ENCODE data around the gene OR10H4. TPM values are rescaled to one million over a fixed set of nuclear protein-coding genes. Genes with fewer than 3 reads are reported as not detected.

OR10H4 gene
- total RNA-seq, 4 donors from 2014 or later: not detected

DNA sequence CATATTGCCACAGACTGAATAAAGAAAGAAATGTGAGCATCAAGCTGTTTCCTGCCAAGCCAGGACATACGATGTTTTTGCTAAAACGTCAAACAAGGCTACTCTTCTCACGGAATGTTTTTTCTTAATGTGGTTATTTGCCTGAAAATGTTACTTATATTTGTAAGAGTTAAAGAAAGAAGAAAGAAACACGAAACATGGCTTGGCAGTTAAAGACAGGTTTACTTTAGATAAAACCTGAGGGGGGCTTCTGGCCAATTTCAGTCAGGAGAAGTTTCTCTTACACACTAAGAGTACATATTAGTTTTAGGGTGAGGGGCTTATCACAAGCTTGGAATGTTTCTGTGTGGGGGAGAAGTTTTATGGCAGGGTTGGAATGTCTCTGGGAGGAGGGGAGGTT, 4.4 kb upstream of the OR10H4 start:
- H3K9me3 ChIP-seq: no peaks in the 10 kb centered on the region
- DNase-seq: no peak
- H3K4me3 ChIP-seq (replicated peaks in 1 of 3): no peak overlapping the region
- no peaks in the 10 kb centered on the region for H3K4me1 ChIP-seq
- H3K36me3 ChIP-seq: no peaks in the 10 kb centered on the region
- 65 to 70% methylated on average over 4 of the region's 4 CpGs for WGBS, 2 donors
- H3K27ac ChIP-seq: no peak overlapping the region
- intact Hi-C loops (cut with DNase I): no loop called here
- TF ChIP-seq, protein P1, sequence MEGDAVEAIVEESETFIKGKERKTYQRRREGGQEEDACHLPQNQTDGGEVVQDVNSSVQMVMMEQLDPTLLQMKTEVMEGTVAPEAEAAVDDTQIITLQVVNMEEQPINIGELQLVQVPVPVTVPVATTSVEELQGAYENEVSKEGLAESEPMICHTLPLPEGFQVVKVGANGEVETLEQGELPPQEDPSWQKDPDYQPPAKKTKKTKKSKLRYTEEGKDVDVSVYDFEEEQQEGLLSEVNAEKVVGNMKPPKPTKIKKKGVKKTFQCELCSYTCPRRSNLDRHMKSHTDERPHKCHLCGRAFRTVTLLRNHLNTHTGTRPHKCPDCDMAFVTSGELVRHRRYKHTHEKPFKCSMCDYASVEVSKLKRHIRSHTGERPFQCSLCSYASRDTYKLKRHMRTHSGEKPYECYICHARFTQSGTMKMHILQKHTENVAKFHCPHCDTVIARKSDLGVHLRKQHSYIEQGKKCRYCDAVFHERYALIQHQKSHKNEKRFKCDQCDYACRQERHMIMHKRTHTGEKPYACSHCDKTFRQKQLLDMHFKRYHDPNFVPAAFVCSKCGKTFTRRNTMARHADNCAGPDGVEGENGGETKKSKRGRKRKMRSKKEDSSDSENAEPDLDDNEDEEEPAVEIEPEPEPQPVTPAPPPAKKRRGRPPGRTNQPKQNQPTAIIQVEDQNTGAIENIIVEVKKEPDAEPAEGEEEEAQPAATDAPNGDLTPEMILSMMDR (IDR thresholded peaks at IDR 0.05): no peak
- no peak for TF ChIP-seq POLR2A (IDR thresholded peaks at IDR 0.05)
- H3K27me3 ChIP-seq: no peaks in the 10 kb centered on the region

DNA sequence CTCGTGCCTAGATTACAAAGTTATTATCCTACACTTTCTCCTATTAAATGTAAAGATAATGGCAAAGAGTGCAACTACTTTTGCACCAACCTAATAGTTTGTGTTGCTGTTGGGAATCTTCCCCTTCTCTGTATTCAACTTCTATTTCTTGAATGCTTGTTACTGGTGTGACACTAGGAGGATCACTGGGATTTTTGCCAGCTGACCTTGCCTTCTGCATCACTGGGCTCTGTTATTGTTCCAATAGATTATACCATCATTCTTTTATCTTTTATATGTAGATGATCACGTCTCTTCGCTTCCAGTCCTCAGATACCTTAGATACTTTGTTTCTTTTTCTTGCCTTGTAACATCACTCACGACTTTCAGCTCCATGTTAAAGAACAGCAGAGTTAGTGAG, 3.5 kb upstream of the OR10H4 start:
- intact Hi-C loops (cut with DNase I): no loop called here
- WGBS, 2 donors: 48 to 54% methylated on average over 4 of the region's 4 CpGs
- TF ChIP-seq POLR2A (IDR thresholded peaks at IDR 0.05): no peak
- TF ChIP-seq, protein P1 (IDR thresholded peaks at IDR 0.05): no peak

DNA sequence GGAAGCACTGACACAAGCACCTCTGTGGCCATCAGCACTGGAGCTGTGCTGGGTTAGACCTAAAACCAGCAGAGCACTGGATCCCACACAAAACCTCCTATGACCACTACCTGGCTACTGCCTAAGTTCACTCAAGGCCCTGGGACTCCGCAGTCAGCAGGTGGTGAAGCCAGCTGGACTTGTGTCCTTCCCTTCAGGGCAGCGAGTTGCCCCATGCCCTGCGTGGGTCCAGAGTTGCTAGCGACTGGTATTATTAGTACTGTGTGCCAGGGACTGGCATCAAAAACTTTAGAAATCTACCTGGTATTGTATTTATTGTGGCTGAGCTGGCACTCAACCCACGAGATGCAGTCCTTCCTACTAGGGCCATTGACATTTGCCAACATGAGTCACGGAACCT, 6.0 kb downstream of the OR10H4 start:
- no peak for DNase-seq
- intact Hi-C loops (cut with DNase I): no loop called here
- Histone ChIP-seq H3K27me3 (no peaks in the 10 kb centered on the region), H3K27ac (no peak overlapping the region), H3K4me3 (replicated peaks in 1 of 3) (no peak overlapping the region), H3K36me3 (no peaks in the 10 kb centered on the region), H3K9me3 (no peaks in the 10 kb centered on the region), H3K4me1 (no peaks in the 10 kb centered on the region)
- WGBS, 2 donors: 79 to 80% methylated on average over 6 of the region's 6 CpGs
- TF ChIP-seq, protein P1 (IDR thresholded peaks at IDR 0.05): no peak
- no peak for TF ChIP-seq POLR2A (IDR thresholded peaks at IDR 0.05)

More for the DNA sequence above, 3.5 kb upstream of the OR10H4 start:
- Histone ChIP-seq H3K4me3 (replicated peaks in 1 of 3) (no peak overlapping the region), H3K27ac (no peak overlapping the region), H3K27me3 (no peaks in the 10 kb centered on the region), H3K9me3 (no peaks in the 10 kb centered on the region), H3K36me3 (no peaks in the 10 kb centered on the region), H3K4me1 (no peaks in the 10 kb centered on the region)
- no peak for DNase-seq

- H3K36me3 ChIP-seq: no peaks in the 10 kb centered on the region
- H3K9me3 ChIP-seq: no peaks in the 10 kb centered on the region
- TF ChIP-seq POLR2A (IDR thresholded peaks at IDR 0.05): no peak
- TF ChIP-seq, protein P1 (IDR thresholded peaks at IDR 0.05): no peak
- DNase-seq: no peak
- H3K4me1 ChIP-seq: no peaks in the 10 kb centered on the region
- H3K4me3 ChIP-seq (replicated peaks in 1 of 3): no peak overlapping the region
- 64 to 75% methylated on average over 6 of the region's 6 CpGs for WGBS, 2 donors
- H3K27ac ChIP-seq: no peak overlapping the region
- no peaks in the 10 kb centered on the region for H3K27me3 ChIP-seq
- intact Hi-C loops (cut with DNase I): no loop called here
Measured at GRCh38 chr19:15962319-15962718, 13.5 kb downstream of the OR10H4 start.

- DNase-seq: no peak
- intact Hi-C loops (cut with DNase I): no loop called here
- Histone ChIP-seq H3K36me3 (no peaks in the 10 kb centered on the region), H3K4me1 (no peaks in the 10 kb centered on the region), H3K9me3 (no peaks in the 10 kb centered on the region), H3K27me3 (no peaks in the 10 kb centered on the region), H3K4me3 (replicated peaks in 1 of 3) (no peak overlapping the region), H3K27ac (no peak overlapping the region)
- TF ChIP-seq, protein P1 (IDR thresholded peaks at IDR 0.05): no peak
- no peak for TF ChIP-seq POLR2A (IDR thresholded peaks at IDR 0.05)
- WGBS, 2 donors: 69 to 80% methylated on average over 2 of the region's 2 CpGs
Measured at GRCh38 chr19:15964231-15964630, 15.4 kb downstream of the OR10H4 start.
